Ascending aorta (tissue), 2 donors: ENCODE data around the gene RPS4Y2. TPM values are rescaled to one million over a fixed set of nuclear protein-coding genes. Genes with fewer than 3 reads are reported as not detected.

Experiments
- DNase-seq, 2 donors: peaks; one replicate each; pipeline ENCODE4 v3.0.0-alpha.2; 2019; ENCODE audit warnings: low spot score in 2 of 2
- H3K27ac ChIP-seq, 2 donors: fragments of 200-600 bp; sonication (generic); one replicate each; pipeline ENCODE4 v1.5.1; 2016 to 2017; ENCODE audit warnings: mild to moderate bottlenecking in 1 of 2
- H3K27me3 ChIP-seq: fragments of 200-600 bp; sonication (generic); one replicate; pipeline ENCODE4 v1.5.1; 2017
- H3K36me3 ChIP-seq, 2 donors: fragments of 200-600 bp; sonication (generic); one replicate each; pipeline ENCODE4 v1.5.1; 2016
- H3K4me1 ChIP-seq, 2 donors: fragments of 200-600 bp; sonication (generic); one replicate each; pipeline ENCODE4 v1.5.1; 2016 to 2017; ENCODE audit warnings: mild to moderate bottlenecking in 1 of 2
- H3K4me3 ChIP-seq, 2 donors: fragments of 200-600 bp; sonication (generic); one replicate each; pipeline ENCODE4 v1.5.1; 2016 to 2017; ENCODE audit warnings: mild to moderate bottlenecking in 1 of 2
- H3K9me3 ChIP-seq, 2 donors: fragments of 200-600 bp; sonication (generic); one replicate each; pipeline ENCODE4 v1.5.1; 2016
- CTCF ChIP-seq, 3 experiments: fragments of 200-600 bp in 2 of 3; fragments of 450-650 bp in 1 of 3; sonication (generic) in 2 of 3; IDR thresholded peaks; one replicate each; pipeline ENCODE4 v1.5.1; 2016 to 2019; ENCODE audit warnings: antibody characterized with exemption in 3 of 3, mild to moderate bottlenecking in 1 of 3, moderate library complexity in 1 of 3
- intact Hi-C: fragments of 100-400 bp; cut with DNase I; formaldehyde crosslinking; loops from one replicate; pipeline ENCODE4 v1.15.1; 2023
- total RNA-seq: library from RNA; depleted of rRNA; stranded (reverse); fragments of >200 nt; gene quantifications from one replicate; pipeline ENCODE4 v1.1.0, GENCODE V29; 2016

The RPS4Y2 gene
- total RNA-seq, 1 donor from 2014 or later, result not detected

GRCh38 chrY:20780104-20780654 is 24.3 kb downstream of the RPS4Y2 start:
- Histone ChIP-seq H3K4me1 (no peaks in the 10 kb centered on the region), H3K27me3 (no peaks in the 10 kb centered on the region), H3K4me3 (no peak overlapping the region), H3K36me3 (no peaks in the 10 kb centered on the region), H3K27ac (no peak overlapping the region), H3K9me3 (no peaks in the 10 kb centered on the region)
- no peak for TF ChIP-seq CTCF (IDR thresholded peaks at IDR 0.05)
- no peak for DNase-seq
- intact Hi-C loops, result no loop called here

GRCh38 chrY:20780776-20781175 is 24.9 kb downstream of the RPS4Y2 start:
- H3K4me3 ChIP-seq, result no peak overlapping the region
- no peaks in the 10 kb centered on the region for H3K4me1 ChIP-seq
- H3K27ac ChIP-seq, result no peak overlapping the region
- no peak for TF ChIP-seq CTCF (IDR thresholded peaks at IDR 0.05)
- no peaks in the 10 kb centered on the region for H3K9me3 ChIP-seq
- intact Hi-C loops, result no loop called here
- H3K27me3 ChIP-seq, result no peaks in the 10 kb centered on the region
- DNase-seq, result no peak
- no peaks in the 10 kb centered on the region for H3K36me3 ChIP-seq

GRCh38 chrY:20781408-20781807 is 25.5 kb downstream of the RPS4Y2 start:
- H3K27ac ChIP-seq, result no peak overlapping the region
- DNase-seq, result no peak
- TF ChIP-seq CTCF (IDR thresholded peaks at IDR 0.05), result no peak
- no peaks in the 10 kb centered on the region for H3K9me3 ChIP-seq
- H3K36me3 ChIP-seq, result no peaks in the 10 kb centered on the region
- intact Hi-C loops, result no loop called here
- no peaks in the 10 kb centered on the region for H3K27me3 ChIP-seq
- no peaks in the 10 kb centered on the region for H3K4me1 ChIP-seq
- H3K4me3 ChIP-seq, result no peak overlapping the region

GRCh38 chrY:20784965-20785364 is 29.1 kb downstream of the RPS4Y2 start:
- Histone ChIP-seq H3K27ac (no peak overlapping the region), H3K36me3 (no peaks in the 10 kb centered on the region), H3K27me3 (no peaks in the 10 kb centered on the region), H3K4me3 (no peak overlapping the region), H3K9me3 (no peaks in the 10 kb centered on the region), H3K4me1 (no peaks in the 10 kb centered on the region)
- TF ChIP-seq CTCF (IDR thresholded peaks at IDR 0.05), result no peak
- DNase-seq, result no peak
- intact Hi-C loops, result no loop called here

- no peaks in the 10 kb centered on the region for H3K4me1 ChIP-seq
- H3K9me3 ChIP-seq, result no peaks in the 10 kb centered on the region
- intact Hi-C loops, result no loop called here
- no peak for DNase-seq
- H3K4me3 ChIP-seq, result no peak overlapping the region
- no peak for TF ChIP-seq CTCF (IDR thresholded peaks at IDR 0.05)
- H3K27ac ChIP-seq, result no peak overlapping the region
- H3K27me3 ChIP-seq, result no peaks in the 10 kb centered on the region
- no peaks in the 10 kb centered on the region for H3K36me3 ChIP-seq
Observed at GRCh38 chrY:20787076-20787475, 31.2 kb downstream of the RPS4Y2 start.
